ENCODE data around the gene KDM4B.

Gene KDM4B

DNA sequence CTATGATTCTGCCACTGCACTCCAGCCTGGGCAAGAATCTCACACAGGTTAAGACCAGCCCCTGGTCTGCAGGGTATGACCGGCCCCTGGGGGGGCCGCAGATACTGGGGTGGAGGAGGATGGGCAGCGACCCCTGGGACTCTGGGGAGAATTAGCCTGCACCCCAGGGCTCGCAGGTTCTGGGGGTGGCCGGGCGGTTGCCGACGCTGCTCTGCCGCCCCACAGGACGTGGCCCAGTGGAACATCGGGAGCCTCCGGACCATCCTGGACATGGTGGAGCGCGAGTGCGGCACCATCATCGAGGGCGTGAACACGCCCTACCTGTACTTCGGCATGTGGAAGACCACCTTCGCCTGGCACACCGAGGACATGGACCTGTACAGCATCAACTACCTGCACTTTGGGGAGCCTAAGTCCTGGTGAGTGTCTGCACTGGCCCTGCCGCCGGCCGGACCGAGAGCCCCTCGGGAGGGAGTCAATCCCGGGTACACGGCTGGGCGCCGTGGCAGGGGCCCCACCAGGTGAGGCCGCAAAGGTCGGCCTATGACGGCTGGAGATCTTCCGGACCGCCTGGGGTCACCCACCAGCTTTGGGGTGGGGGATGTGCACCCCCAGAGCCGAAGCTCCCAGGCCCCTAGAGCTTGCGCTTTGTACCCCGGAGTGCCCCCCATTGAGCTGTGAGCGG, 78.5 kb downstream of the KDM4B start:
- Histone ChIP-seq H3K4me1 (ENCODE audit: control insufficient read depth, insufficient read depth, low read length) (peaks cover 4% of the 10 kb centered on the region; the same call in 1 of the 2 replicates), H3K36me3 (ENCODE audit: control insufficient read depth, insufficient read depth, low read length) (peaks cover 3% of the 10 kb centered on the region; the same call in 1 of the 2 replicates), H3K4me3 (ENCODE audit: low read depth, low read length) (no peak overlapping the region), H3K27me3 (ENCODE audit: control insufficient read depth, insufficient read depth, low read length) (no peaks in the 10 kb centered on the region), H3K9ac (ENCODE audit: low read depth, low read length) (no peak overlapping the region), H3K27ac (ENCODE audit: low read depth, low read length) (no peak overlapping the region), H3K9me3 (ENCODE audit: control insufficient read depth, insufficient read depth, low read length) (no peaks in the 10 kb centered on the region)

DNA sequence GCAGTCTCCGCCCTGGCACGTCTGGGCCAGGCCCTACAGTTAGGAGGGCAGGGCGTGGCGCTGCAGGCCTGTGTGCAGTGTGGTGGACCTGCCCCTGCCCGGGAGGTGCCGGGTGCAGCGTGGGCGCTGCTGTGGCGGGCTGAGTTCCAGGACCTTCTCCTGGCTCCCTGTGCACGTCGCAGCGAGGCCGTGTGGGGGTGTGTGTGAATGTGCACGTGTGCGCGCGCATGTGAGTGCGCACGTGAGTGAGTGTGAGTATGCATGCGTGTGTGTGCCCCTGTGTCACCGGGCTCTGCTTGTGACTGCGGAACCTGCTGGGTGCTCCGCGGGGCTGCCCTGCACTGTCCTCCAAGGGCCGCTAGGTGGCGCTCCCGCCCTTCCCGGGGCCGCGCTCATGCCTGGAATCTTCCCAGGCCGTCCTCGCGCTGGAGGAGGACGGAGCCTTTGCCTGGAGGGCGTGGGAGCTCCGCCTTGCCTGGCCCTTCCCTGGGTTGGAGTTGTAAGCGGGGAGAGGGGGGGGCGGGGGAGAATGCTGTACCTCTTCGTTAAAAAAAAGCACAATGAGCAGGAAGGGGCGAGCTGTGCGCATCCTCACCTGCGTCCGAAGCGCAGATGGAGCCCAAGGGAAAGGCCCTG, 79.3 kb downstream of the KDM4B start:
- H3K27ac ChIP-seq (ENCODE audit: low read depth, low read length) = no peak overlapping the region
- H3K9me3 ChIP-seq (ENCODE audit: control insufficient read depth, insufficient read depth, low read length) = no peaks in the 10 kb centered on the region
- no peak overlapping the region for H3K4me3 ChIP-seq (ENCODE audit: low read depth, low read length)
- no peaks in the 10 kb centered on the region for H3K27me3 ChIP-seq (ENCODE audit: control insufficient read depth, insufficient read depth, low read length)
- H3K9ac ChIP-seq (ENCODE audit: low read depth, low read length) = no peak overlapping the region
- H3K36me3 ChIP-seq (ENCODE audit: control insufficient read depth, insufficient read depth, low read length) = peaks cover 3% of the 10 kb centered on the region; the same call in 1 of the 2 replicates
- H3K4me1 ChIP-seq (ENCODE audit: control insufficient read depth, insufficient read depth, low read length) = peaks cover 4% of the 10 kb centered on the region; the same call in 1 of the 2 replicates

DNA sequence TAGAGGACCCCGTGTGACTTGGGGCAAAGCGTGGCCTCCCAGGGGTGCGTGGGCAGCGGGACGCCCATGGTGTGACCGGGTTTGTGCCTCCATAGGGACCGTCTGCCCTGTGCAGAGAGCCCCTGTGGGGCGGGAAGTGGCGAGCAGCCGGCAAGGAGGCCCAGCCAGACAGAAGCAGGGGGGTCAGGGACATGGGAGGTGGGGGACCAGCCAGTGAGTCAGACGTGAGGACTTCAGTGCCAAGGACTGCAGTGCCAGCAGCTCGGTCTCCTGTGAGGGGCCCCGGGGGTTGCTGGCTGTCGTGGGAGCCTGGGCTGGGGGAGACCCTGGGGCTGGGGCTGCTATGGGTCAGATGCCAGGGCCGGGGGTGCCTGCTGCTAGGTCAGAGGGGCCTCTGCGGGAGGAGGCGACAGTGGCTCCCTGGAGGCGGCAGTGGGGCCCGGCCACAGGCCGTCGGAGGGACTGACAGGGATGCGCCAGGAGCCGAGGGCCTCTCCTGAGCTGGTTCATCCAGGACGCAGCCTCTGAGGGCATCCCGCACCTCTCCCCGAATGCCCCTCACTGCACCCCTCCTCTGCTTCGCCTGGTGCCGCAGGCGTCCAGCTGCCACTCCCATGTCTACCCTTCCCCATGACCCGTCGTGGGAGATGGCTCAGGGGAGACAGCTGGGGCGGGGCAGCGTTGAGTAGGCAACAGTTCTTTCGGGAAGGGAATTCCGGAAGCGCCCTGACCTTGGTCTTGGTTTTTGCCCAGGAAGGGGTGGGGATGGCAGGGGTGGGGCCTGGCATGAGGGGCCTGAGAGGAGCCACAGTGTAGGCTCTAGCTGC, 80.0 kb downstream of the KDM4B start:
- H3K4me3 ChIP-seq (ENCODE audit: low read depth, low read length) = no peak overlapping the region

DNA sequence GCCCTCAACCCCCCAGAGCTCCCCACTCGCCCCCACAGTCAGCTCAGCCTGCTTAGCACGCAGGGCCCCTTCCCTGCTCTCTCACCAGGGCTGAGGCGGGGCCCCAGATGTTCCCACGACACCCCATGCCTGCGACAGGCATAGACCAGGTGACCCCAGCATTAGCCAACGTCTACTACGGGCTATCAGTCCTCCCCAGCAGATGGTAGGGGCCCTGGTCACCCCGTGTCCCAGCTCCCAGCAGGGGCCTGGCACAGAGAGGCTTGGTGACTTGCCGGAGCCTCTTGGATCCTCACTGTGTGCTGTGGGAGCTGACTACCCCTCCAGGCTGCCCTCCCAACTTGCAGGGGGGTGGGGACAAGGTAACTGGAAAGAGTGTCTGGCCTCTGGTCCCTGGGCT, 80.6 kb downstream of the KDM4B start:
- peaks cover 3% of the 10 kb centered on the region; the same call in 1 of the 2 replicates for H3K36me3 ChIP-seq (ENCODE audit: control insufficient read depth, insufficient read depth, low read length)
- H3K9ac ChIP-seq (ENCODE audit: low read depth, low read length) = no peak overlapping the region
- H3K4me3 ChIP-seq (ENCODE audit: low read depth, low read length) = no peak overlapping the region
- H3K4me1 ChIP-seq (ENCODE audit: control insufficient read depth, insufficient read depth, low read length) = peaks cover 4% of the 10 kb centered on the region; the same call in 1 of the 2 replicates
- H3K27ac ChIP-seq (ENCODE audit: low read depth, low read length) = no peak overlapping the region
- no peaks in the 10 kb centered on the region for H3K9me3 ChIP-seq (ENCODE audit: control insufficient read depth, insufficient read depth, low read length)
- no peaks in the 10 kb centered on the region for H3K27me3 ChIP-seq (ENCODE audit: control insufficient read depth, insufficient read depth, low read length)

More for the DNA sequence above, 80.0 kb downstream of the KDM4B start:
- no peak overlapping the region for H3K9ac ChIP-seq (ENCODE audit: low read depth, low read length)
- no peaks in the 10 kb centered on the region for H3K27me3 ChIP-seq (ENCODE audit: control insufficient read depth, insufficient read depth, low read length)
- no peak overlapping the region for H3K27ac ChIP-seq (ENCODE audit: low read depth, low read length)
- H3K36me3 ChIP-seq (ENCODE audit: control insufficient read depth, insufficient read depth, low read length) = peaks cover 3% of the 10 kb centered on the region; the same call in 1 of the 2 replicates
- no peaks in the 10 kb centered on the region for H3K9me3 ChIP-seq (ENCODE audit: control insufficient read depth, insufficient read depth, low read length)
- H3K4me1 ChIP-seq (ENCODE audit: control insufficient read depth, insufficient read depth, low read length) = peaks cover 4% of the 10 kb centered on the region; the same call in 1 of the 2 replicates

DNA sequence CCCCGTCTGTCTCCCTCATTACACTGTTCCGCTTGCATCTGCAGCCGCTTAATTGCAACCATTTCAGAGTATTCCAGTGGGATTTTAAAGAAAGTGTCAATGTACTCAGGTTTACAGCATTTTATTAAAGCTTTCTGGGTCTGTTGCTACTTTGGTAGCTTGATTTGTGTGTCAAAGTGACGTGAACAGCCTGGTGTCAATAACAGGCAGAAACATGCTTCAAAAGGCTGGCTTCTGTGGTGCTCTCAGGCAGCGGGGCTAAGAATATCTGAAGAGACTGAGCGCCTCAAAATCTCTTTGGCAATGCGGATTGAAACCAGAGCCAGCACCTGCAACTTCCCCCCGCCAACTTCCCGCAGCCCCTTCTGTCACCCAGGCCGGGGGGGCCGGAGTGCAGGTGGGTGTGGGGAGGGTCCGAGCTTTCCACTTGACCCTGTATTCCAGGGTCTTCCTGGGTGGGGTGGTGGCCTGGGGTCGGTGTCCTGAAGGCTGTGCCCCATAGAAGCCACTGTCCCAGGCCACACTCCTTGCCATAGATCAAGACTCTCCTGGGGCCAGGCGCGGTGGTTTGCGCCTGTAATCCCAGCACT, 81.2 kb downstream of the KDM4B start:
- H3K4me1 ChIP-seq (ENCODE audit: control insufficient read depth, insufficient read depth, low read length) = peaks cover 4% of the 10 kb centered on the region; the same call in 1 of the 2 replicates
- H3K4me3 ChIP-seq (ENCODE audit: low read depth, low read length) = no peak overlapping the region
- H3K27ac ChIP-seq (ENCODE audit: low read depth, low read length) = no peak overlapping the region
- H3K9ac ChIP-seq (ENCODE audit: low read depth, low read length) = no peak overlapping the region
- peaks cover 3% of the 10 kb centered on the region; the same call in 1 of the 2 replicates for H3K36me3 ChIP-seq (ENCODE audit: control insufficient read depth, insufficient read depth, low read length)
- H3K9me3 ChIP-seq (ENCODE audit: control insufficient read depth, insufficient read depth, low read length) = no peaks in the 10 kb centered on the region
- no peaks in the 10 kb centered on the region for H3K27me3 ChIP-seq (ENCODE audit: control insufficient read depth, insufficient read depth, low read length)

DNA sequence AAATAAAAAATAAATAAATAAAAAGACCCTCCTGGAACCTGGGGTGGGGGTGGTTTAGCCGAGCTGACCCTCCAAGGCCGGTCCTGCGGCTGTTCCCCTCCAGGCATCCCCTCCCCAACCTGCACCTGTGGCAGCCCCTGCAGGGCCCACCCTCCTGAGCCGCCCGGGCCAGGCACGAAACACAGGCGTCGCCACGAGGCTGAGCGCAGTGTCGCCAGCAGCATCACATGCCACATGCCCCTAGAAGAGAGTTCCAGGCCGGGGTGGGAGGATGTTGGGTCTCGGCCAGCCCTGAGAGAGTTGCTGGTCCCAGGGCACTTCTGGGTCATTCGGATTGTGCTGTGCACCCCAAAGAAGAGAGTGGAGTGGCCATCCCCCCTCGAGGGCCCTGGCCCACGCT, 82.0 kb downstream of the KDM4B start:
- no peaks in the 10 kb centered on the region for H3K9me3 ChIP-seq (ENCODE audit: control insufficient read depth, insufficient read depth, low read length)
- no peak overlapping the region for H3K4me3 ChIP-seq (ENCODE audit: low read depth, low read length)
- no peak overlapping the region for H3K9ac ChIP-seq (ENCODE audit: low read depth, low read length)
- H3K27ac ChIP-seq (ENCODE audit: low read depth, low read length) = no peak overlapping the region
- H3K27me3 ChIP-seq (ENCODE audit: control insufficient read depth, insufficient read depth, low read length) = no peaks in the 10 kb centered on the region
- peaks cover 3% of the 10 kb centered on the region; the same call in 1 of the 2 replicates for H3K36me3 ChIP-seq (ENCODE audit: control insufficient read depth, insufficient read depth, low read length)
- peaks cover 4% of the 10 kb centered on the region; the same call in 1 of the 2 replicates for H3K4me1 ChIP-seq (ENCODE audit: control insufficient read depth, insufficient read depth, low read length)

DNA sequence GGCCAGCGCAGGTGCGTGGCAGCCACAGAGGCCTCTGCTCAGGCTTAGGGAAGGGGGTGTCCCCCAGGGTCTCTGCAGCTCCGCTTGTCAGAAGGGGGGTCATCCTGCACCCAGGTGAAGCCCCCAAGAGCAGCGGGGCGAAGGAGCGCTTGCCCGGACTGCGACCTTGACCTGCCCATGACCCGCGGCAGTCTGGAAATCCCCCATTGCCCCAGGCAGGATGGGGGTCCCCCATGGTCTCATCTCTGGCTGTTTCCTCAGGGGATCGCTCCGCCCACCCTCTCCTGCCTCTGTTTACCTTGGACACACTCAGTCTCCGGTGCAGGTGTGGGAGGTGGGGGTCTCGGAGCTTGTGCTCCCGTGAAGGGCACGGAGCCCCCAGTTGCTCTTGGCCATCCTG, 82.7 kb downstream of the KDM4B start:
- no peak overlapping the region for H3K9ac ChIP-seq (ENCODE audit: low read depth, low read length)
- no peaks in the 10 kb centered on the region for H3K27me3 ChIP-seq (ENCODE audit: control insufficient read depth, insufficient read depth, low read length)
- H3K4me1 ChIP-seq (ENCODE audit: control insufficient read depth, insufficient read depth, low read length) = peaks cover 4% of the 10 kb centered on the region; the same call in 1 of the 2 replicates
- no peaks in the 10 kb centered on the region for H3K9me3 ChIP-seq (ENCODE audit: control insufficient read depth, insufficient read depth, low read length)
- peaks cover 3% of the 10 kb centered on the region; the same call in 1 of the 2 replicates for H3K36me3 ChIP-seq (ENCODE audit: control insufficient read depth, insufficient read depth, low read length)
- H3K27ac ChIP-seq (ENCODE audit: low read depth, low read length) = no peak overlapping the region
- H3K4me3 ChIP-seq (ENCODE audit: low read depth, low read length) = no peak overlapping the region

DNA sequence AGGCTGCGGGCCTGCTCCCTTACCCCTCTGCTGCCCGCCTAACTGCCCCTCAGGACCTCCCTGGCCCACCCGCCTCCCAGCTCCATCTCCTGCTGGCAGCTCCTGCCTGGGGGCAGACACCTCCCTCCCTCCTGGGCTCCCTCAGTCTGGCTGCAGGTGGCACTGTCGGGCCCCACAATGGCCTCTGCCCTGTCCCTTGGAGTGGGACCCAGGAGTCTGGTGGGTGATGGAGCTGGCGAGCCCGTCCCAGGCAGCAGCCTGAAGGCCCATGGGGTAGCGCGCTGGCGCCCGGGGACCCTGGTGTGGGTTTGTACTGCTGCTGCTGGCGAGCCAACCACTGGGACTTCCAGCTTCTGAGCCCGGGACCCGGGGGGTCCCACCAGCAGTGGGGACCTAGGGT, 83.6 kb downstream of the KDM4B start:
- no peak overlapping the region for H3K27ac ChIP-seq (ENCODE audit: low read depth, low read length)

DNA sequence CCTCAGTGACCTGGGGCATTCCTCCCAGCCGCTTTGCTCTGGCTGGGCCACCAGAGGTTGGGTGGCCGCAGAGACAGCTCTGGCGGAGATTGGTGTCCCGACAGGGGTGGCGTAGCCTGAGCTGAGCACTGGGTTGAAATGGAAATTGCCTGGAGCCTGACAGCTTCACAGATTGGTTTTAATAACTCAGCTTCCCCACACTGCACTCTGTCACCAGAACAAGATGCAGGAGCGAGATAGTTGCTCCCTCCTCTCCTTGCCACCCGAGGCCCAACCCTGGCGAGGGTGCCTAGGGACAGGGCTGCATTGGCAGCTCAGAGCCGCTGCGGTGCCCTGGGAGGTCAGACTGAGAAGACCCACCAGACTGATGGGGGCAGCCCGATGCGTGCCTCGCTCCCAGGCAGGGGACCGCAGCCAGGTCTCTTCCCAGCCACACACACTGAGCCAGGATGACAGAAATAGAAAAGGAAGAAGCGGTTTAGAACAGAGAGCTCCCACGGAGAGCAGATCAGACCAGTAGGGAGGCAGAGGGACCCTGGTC, 84.1 kb downstream of the KDM4B start:
- Histone ChIP-seq H3K27ac (ENCODE audit: low read depth, low read length) (no peak overlapping the region), H3K36me3 (ENCODE audit: control insufficient read depth, insufficient read depth, low read length) (peaks cover 3% of the 10 kb centered on the region; the same call in 1 of the 2 replicates), H3K27me3 (ENCODE audit: control insufficient read depth, insufficient read depth, low read length) (no peaks in the 10 kb centered on the region), H3K9ac (ENCODE audit: low read depth, low read length) (no peak overlapping the region), H3K9me3 (ENCODE audit: control insufficient read depth, insufficient read depth, low read length) (no peaks in the 10 kb centered on the region), H3K4me3 (ENCODE audit: low read depth, low read length) (no peak overlapping the region), H3K4me1 (ENCODE audit: control insufficient read depth, insufficient read depth, low read length) (peaks cover 4% of the 10 kb centered on the region; the same call in 1 of the 2 replicates)

More for the DNA sequence above, 83.6 kb downstream of the KDM4B start:
- Histone ChIP-seq H3K9me3 (ENCODE audit: control insufficient read depth, insufficient read depth, low read length) (no peaks in the 10 kb centered on the region), H3K27me3 (ENCODE audit: control insufficient read depth, insufficient read depth, low read length) (no peaks in the 10 kb centered on the region), H3K9ac (ENCODE audit: low read depth, low read length) (no peak overlapping the region), H3K4me3 (ENCODE audit: low read depth, low read length) (no peak overlapping the region), H3K4me1 (ENCODE audit: control insufficient read depth, insufficient read depth, low read length) (peaks cover 4% of the 10 kb centered on the region; the same call in 1 of the 2 replicates), H3K36me3 (ENCODE audit: control insufficient read depth, insufficient read depth, low read length) (peaks cover 3% of the 10 kb centered on the region; the same call in 1 of the 2 replicates)

DNA sequence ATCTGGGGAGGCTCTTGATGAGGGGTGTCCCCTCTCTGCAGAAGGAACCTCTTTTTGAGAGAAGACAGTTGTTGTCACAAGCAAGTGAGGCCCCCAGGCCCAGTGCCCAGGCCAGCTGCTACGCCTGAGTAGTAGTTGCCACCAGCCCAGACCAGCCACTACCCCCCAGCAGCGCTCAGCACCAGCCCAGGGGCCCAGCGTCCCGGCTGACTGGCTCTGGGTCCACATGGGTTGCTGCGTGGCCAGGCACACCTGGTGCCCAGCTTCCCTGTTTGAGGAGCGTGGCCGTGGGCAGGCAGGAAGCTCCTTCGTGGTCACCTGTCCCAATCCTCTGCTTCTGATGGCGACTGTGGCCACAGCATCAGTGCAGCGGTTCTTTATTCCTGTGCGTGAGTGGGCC, 84.7 kb downstream of the KDM4B start:
- Histone ChIP-seq H3K36me3 (ENCODE audit: control insufficient read depth, insufficient read depth, low read length) (peaks cover 3% of the 10 kb centered on the region; the same call in 1 of the 2 replicates), H3K27ac (ENCODE audit: low read depth, low read length) (no peak overlapping the region), H3K9ac (ENCODE audit: low read depth, low read length) (no peak overlapping the region), H3K4me3 (ENCODE audit: low read depth, low read length) (no peak overlapping the region), H3K4me1 (ENCODE audit: control insufficient read depth, insufficient read depth, low read length) (peaks cover under 1% of the 10 kb centered on the region; the same call in 1 of the 2 replicates), H3K9me3 (ENCODE audit: control insufficient read depth, insufficient read depth, low read length) (no peaks in the 10 kb centered on the region), H3K27me3 (ENCODE audit: control insufficient read depth, insufficient read depth, low read length) (no peaks in the 10 kb centered on the region)
